Lung (tissue), 12 donors: Measurements from ENCODE around the gene BTD. TPM values are rescaled to one million over a fixed set of nuclear protein-coding genes. Genes with fewer than 3 reads are reported as not detected.

Experiments
- ATAC-seq: fragments of 200-7000 bp; cut with Tn5 transposase; one replicate; pipeline ENCODE4 v1.9.1; 2020; ENCODE audit warnings: moderate number of reproducible peaks; ENCODE audit not compliant: insufficient read depth, low FRiP score
- DNase-seq, 3 donors: peaks; one replicate each; pipeline ENCODE4 v3.0.0-alpha.2; 2013 to 2017
- H3K27ac ChIP-seq, 2 donors: one replicate each; pipeline ENCODE4 v1.5.1; 2013; ENCODE audit warnings: mild to moderate bottlenecking in 2 of 2, moderate library complexity in 2 of 2, control low read depth in 1 of 2, inconsistent platforms in 1 of 2, low read depth in 1 of 2, low read length in 1 of 2
- H3K27me3 ChIP-seq, 3 donors: one replicate each; pipeline ENCODE4 v1.5.1; 2013; ENCODE audit warnings: low read length in 2 of 3; ENCODE audit not compliant: control insufficient read depth in 3 of 3, insufficient read depth in 3 of 3
- H3K36me3 ChIP-seq, 4 donors: one replicate each; pipeline ENCODE4 v1.5.1; 2013; ENCODE audit warnings: low read length in 4 of 4, mild to moderate bottlenecking in 1 of 4, moderate library complexity in 1 of 4; ENCODE audit not compliant: control insufficient read depth in 4 of 4, insufficient read depth in 4 of 4
- H3K4me1 ChIP-seq, 5 donors: one replicate each; pipeline ENCODE4 v1.5.1; 2013; ENCODE audit warnings: low read length in 5 of 5, mild to moderate bottlenecking in 2 of 5, moderate library complexity in 1 of 5; ENCODE audit not compliant: control insufficient read depth in 5 of 5, insufficient read depth in 5 of 5
- H3K4me3 ChIP-seq: one replicate; pipeline ENCODE4 v1.5.1; 2013; ENCODE audit warnings: mild to moderate bottlenecking, control low read depth, moderate library complexity
- H3K9ac ChIP-seq, 2 donors: one replicate each; pipeline ENCODE4 v1.5.1; 2013; ENCODE audit warnings: low read length in 2 of 2, control low read depth in 1 of 2; ENCODE audit not compliant: insufficient read depth in 1 of 2
- H3K9me3 ChIP-seq, 4 donors: one replicate each; pipeline ENCODE4 v1.5.1; 2013; ENCODE audit warnings: low read length in 3 of 4, mild to moderate bottlenecking in 1 of 4, moderate library complexity in 1 of 4; ENCODE audit not compliant: control insufficient read depth in 4 of 4, insufficient read depth in 3 of 4
- WGBS, 2 donors: extraction: QIAGEN DNeasy Blood & Tissue Kit; methylation state at CpG; one replicate each; pipeline ENCODE4 v1.1.7; 2013; 5-methylcytosine and 5-hydroxymethylcytosine counted together
- polyA plus RNA-seq, 2 donors: library from polyadenylated mRNA; stranded (reverse); fragments of 200-250 nt; gene quantifications; one replicate each; pipeline ENCODE4 v1.2.1, GENCODE V29; 2013
- total RNA-seq, 2 donors: library from RNA; depleted of rRNA in 1 of 2; stranded (reverse); fragments of >200 nt in 1 of 2; gene quantifications; one replicate each; pipeline ENCODE4 v1.2.1, GENCODE V29; 2014 to 2021
- TF ChIP-seq, protein P1 (sequence below): IDR thresholded peaks from 2 replicates; pipeline ENCODE4 v1.5.1; 2012; ENCODE audit warnings: mild to moderate bottlenecking; ENCODE audit errors: control extremely low read depth, extremely low read depth
- donor health status: control.
- donor health status: control.
- donor health status: Bipolar disorder and iron deficiency.
- donor health status: healthy.
- donor health status: DM: yes; HTN: yes; CAD: no.

Gene BTD
- total and polyA plus RNA-seq, 4 donors, result 14.9 to 35.5 (median 18.7) TPM

DNA sequence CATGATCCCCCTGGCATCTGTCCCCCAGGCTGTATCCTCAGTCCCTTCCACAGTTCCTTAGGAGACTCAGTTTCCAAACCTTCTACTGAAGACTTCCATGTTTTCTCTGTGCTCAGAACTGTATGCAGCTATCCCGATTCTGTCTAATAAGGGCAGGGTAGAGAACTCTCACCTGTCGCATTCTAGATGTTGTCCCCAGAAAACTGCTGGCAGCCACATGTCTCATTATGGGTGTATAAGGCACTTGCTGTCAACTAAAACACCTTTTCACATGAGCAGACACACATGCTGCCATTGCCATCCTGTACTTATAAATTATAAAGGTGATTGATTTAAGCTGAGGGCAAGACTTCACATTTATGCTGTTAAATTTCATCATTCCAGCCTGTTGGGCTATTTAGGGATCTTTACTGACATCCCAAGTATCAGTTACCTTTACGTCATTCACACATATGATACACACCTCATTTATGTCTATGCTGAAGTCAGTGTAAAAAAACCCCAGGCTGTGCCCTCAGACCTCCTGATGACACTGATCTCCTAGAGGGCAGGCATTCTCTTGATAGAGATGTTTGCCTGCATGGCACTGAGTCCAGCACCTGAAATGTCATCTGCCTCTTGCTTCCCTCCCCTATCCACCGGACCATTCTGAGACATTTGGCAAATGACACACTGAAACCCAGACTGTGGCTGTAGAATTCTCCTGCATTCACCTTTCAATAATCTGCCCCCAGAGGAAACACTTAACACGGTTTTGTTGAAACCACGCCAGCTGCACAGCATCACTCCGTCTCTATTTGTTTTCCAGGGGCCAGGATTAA lies 35.8 kb downstream of the BTD start:
- Histone ChIP-seq H3K27me3 (no peaks in the 10 kb centered on the region), H3K9ac (no peak overlapping the region), H3K9me3 (no peaks in the 10 kb centered on the region), H3K4me1 (peaks cover 0 to 31% (median 11%) of the 10 kb centered on the region in 5 donors), H3K36me3 (peaks cover 0 to 7% (median 0%) of the 10 kb centered on the region in 4 donors), H3K27ac (peak overlapping the region in 1 of 2 donors; percentile 23), H3K4me3 (no peak overlapping the region)
- ATAC-seq (no peak), DNase-seq (no peak)
- WGBS, 2 donors, result 70 to 78% methylated on average over 7 of the region's 7 CpGs
- TF ChIP-seq, protein P1, sequence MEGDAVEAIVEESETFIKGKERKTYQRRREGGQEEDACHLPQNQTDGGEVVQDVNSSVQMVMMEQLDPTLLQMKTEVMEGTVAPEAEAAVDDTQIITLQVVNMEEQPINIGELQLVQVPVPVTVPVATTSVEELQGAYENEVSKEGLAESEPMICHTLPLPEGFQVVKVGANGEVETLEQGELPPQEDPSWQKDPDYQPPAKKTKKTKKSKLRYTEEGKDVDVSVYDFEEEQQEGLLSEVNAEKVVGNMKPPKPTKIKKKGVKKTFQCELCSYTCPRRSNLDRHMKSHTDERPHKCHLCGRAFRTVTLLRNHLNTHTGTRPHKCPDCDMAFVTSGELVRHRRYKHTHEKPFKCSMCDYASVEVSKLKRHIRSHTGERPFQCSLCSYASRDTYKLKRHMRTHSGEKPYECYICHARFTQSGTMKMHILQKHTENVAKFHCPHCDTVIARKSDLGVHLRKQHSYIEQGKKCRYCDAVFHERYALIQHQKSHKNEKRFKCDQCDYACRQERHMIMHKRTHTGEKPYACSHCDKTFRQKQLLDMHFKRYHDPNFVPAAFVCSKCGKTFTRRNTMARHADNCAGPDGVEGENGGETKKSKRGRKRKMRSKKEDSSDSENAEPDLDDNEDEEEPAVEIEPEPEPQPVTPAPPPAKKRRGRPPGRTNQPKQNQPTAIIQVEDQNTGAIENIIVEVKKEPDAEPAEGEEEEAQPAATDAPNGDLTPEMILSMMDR, result no peak

DNA sequence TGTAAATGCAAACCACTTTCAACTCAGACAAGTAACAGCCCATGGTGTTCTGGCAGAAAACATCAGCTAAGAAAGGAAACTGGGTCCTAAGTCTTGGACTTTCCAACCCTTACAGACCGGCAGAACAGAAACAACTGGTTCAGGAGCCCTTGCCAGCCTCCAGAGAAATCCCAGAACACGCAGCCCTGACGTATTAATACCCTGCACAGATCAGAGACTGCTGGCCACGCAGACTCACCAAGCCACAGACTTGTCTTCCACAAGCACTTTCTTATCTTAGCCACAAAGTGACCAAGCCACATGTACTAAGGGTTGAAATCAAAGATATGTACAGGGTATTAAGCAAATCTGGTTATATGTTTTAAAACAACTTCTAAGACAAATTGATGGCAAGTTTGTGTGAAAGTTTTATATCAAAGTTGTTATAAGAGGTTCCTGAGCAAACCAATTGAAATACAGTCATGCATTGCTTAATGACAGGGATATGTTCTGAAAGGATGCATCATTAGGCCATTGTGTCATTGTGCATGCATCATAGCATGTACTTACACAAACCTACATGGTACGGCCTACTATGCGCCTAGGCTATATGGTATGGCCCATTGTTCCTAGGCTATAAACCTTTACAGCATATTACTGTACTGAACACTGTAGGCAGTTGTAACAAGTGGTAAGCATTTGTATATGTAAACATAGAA lies 36.8 kb downstream of the BTD start:
- peaks cover 0 to 7% (median 0%) of the 10 kb centered on the region in 4 donors for H3K36me3 ChIP-seq
- TF ChIP-seq, protein P1, result no peak
- H3K9me3 ChIP-seq, result no peaks in the 10 kb centered on the region
- no peak overlapping the region for H3K4me3 ChIP-seq
- peaks cover 0 to 28% (median 11%) of the 10 kb centered on the region in 5 donors for H3K4me1 ChIP-seq
- DNase-seq (no peak), ATAC-seq (no peak)
- H3K27me3 ChIP-seq, result no peaks in the 10 kb centered on the region
- H3K9ac ChIP-seq, result no peak overlapping the region
- 87 to 88% methylated on average over 6 of the region's 6 CpGs for WGBS, 2 donors
- no peak overlapping the region for H3K27ac ChIP-seq

DNA sequence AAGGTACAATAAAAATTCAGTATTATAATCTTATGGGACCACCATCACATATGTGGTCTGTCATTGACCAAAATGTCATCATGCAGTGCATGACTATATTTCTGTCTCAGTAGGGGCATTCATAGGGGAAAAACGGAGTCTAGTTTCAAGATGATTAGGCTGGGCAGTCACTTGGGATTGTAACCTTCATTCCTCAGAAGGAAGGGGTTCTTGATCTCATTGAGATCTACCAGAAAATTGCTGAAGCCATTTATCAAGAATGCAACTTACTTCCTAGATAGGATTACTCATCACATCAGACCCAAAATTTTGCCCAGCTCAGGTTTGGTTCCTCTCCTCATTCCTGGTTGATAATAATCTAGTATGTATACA lies 37.3 kb downstream of the BTD start:
- Histone ChIP-seq H3K27ac (no peak overlapping the region), H3K9ac (no peak overlapping the region), H3K9me3 (no peaks in the 10 kb centered on the region), H3K4me1 (peaks cover 0 to 22% (median 10%) of the 10 kb centered on the region in 5 donors), H3K36me3 (peaks cover 0 to 7% (median 0%) of the 10 kb centered on the region in 4 donors), H3K27me3 (no peaks in the 10 kb centered on the region), H3K4me3 (no peak overlapping the region)
- TF ChIP-seq, protein P1, result no peak
- WGBS, 2 donors, result 100% methylated on average over 1 of the region's 1 CpG
- ATAC-seq (no peak), DNase-seq (no peak)
